ENCODE data around the gene ARHGEF6.

Gene ARHGEF6

GRCh38 chrX:136691028-136691809 lies 89.5 kb downstream of the ARHGEF6 start:
- TF ChIP-seq, protein P1, sequence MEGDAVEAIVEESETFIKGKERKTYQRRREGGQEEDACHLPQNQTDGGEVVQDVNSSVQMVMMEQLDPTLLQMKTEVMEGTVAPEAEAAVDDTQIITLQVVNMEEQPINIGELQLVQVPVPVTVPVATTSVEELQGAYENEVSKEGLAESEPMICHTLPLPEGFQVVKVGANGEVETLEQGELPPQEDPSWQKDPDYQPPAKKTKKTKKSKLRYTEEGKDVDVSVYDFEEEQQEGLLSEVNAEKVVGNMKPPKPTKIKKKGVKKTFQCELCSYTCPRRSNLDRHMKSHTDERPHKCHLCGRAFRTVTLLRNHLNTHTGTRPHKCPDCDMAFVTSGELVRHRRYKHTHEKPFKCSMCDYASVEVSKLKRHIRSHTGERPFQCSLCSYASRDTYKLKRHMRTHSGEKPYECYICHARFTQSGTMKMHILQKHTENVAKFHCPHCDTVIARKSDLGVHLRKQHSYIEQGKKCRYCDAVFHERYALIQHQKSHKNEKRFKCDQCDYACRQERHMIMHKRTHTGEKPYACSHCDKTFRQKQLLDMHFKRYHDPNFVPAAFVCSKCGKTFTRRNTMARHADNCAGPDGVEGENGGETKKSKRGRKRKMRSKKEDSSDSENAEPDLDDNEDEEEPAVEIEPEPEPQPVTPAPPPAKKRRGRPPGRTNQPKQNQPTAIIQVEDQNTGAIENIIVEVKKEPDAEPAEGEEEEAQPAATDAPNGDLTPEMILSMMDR (conservative IDR thresholded peaks at IDR 0.05): no peak
- TF ChIP-seq ZFX (IDR thresholded peaks at IDR 0.05): no peak
- no peak overlapping the region for H3K27ac ChIP-seq

GRCh38 chrX:136689436-136689835 lies 91.3 kb downstream of the ARHGEF6 start:
- TF ChIP-seq ZFX (IDR thresholded peaks at IDR 0.05): no peak
- TF ChIP-seq, protein P1 (conservative IDR thresholded peaks at IDR 0.05): no peak
- no peak overlapping the region for H3K27ac ChIP-seq

DNA sequence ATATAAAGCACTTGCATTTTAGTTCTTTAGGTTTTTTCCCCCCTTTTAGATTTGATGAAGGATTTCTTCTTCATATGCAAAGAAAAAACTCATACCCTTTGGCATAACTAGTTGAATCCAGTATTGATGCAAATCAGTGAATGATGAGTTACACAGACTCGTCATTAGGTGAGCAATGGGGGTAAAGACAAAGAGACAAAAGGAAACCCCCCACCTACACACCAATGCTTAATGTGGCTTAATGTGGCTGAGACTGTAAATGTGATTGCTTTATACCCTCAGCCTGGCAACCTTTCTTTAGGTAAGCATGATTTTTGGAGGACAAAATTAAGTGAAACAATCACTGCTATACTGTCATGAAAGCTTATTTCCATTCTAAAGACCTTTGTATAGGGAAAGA lies 93.3 kb downstream of the ARHGEF6 start:
- H3K27ac ChIP-seq: no peak overlapping the region
- TF ChIP-seq, protein P1 (conservative IDR thresholded peaks at IDR 0.05): no peak
- no peak for TF ChIP-seq ZFX (IDR thresholded peaks at IDR 0.05)

DNA sequence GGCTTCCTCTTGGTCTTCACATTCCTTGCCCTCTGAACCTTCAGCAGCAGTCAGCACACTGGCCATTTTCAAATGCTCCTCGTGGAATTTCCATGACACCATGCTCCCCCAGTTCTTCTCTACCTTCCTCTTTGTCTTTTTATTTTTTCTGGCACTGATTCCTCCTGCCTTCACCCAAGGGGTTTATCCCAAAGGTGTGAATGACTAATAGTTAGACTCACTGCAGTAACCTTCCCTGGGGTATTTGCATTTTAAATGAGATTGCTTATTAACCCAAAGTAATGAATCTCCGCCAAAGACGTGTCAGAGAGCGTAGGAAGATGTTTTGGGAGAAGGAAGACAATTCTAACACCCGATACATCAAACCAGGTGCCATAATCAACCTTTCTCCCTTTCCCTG lies 96.6 kb downstream of the ARHGEF6 start:
- no peak overlapping the region for H3K27ac ChIP-seq
- TF ChIP-seq, protein P1 (conservative IDR thresholded peaks at IDR 0.05): no peak
- no peak for TF ChIP-seq ZFX (IDR thresholded peaks at IDR 0.05)

GRCh38 chrX:136679531-136679930 lies 101.2 kb downstream of the ARHGEF6 start:
- no peak overlapping the region for H3K27ac ChIP-seq
- no peak for TF ChIP-seq ZFX (IDR thresholded peaks at IDR 0.05)
- TF ChIP-seq, protein P1 (conservative IDR thresholded peaks at IDR 0.05): no peak

GRCh38 chrX:136674270-136674985 lies 106.3 kb downstream of the ARHGEF6 start:
- TF ChIP-seq ZFX (IDR thresholded peaks at IDR 0.05): no peak
- TF ChIP-seq, protein P1 (conservative IDR thresholded peaks at IDR 0.05): no peak
- no peak overlapping the region for H3K27ac ChIP-seq

DNA sequence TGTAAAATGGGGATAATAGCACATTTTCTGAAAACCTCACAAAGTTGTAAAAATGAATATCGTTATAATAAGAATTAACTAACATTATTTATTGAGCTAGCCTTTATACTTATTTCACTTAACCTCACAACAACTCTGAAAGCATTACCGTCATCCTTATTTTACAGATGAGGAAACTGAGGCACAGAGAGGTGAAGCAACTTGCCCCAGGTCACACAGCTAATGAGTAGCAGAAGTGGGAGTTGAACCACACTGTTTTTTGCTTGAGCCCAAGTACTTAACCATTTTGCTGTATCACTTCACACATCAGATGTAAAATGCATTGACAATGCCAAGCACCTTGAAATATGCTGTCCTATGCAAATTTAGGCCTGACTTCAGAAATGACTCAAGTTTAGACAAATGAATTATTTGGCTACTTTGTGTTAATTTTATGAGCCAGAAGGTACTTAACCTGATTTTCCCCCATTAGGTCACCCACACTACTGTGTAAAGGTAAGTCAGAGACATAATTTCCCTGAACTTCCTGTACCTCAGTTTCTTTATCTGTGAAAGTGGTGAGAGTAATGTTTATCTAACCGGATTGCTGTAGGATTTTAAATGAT lies 109.6 kb downstream of the ARHGEF6 start:
- TF ChIP-seq ZFX (IDR thresholded peaks at IDR 0.05): no peak
- TF ChIP-seq, protein P1 (conservative IDR thresholded peaks at IDR 0.05): no peak
- no peak overlapping the region for H3K27ac ChIP-seq

Measured in C4-2B (cell line).